Tibial nerve (tissue), 4 donors: Measurements from ENCODE around the gene KCNK10. TPM values are rescaled to one million over a fixed set of nuclear protein-coding genes. Genes with fewer than 3 reads are reported as not detected.

Experiments used
- DNase-seq, 2 donors: peaks; one replicate each; pipeline ENCODE4 v3.0.0-alpha.2; 2019; ENCODE audit warnings: low spot score in 2 of 2
- H3K27ac ChIP-seq, 4 donors: fragments of 200-600 bp; sonication (generic) in 3 of 4; one replicate each; pipeline ENCODE4 v1.5.1; 2017 to 2019; ENCODE audit warnings: mild to moderate bottlenecking in 1 of 4
- H3K27me3 ChIP-seq, 2 donors: fragments of 200-600 bp; sonication (generic) in 1 of 2; one replicate each; pipeline versions ENCODE4 v1.5.1 to v1.6.0; 2017 to 2019
- H3K36me3 ChIP-seq, 3 donors: fragments of 200-600 bp; sonication (generic); one replicate each; pipeline ENCODE4 v1.5.1; 2018 to 2019
- H3K4me1 ChIP-seq, 4 donors: fragments of 200-600 bp; sonication (generic) in 3 of 4; one replicate each; pipeline ENCODE4 v1.5.1; 2017 to 2019
- H3K4me3 ChIP-seq, 4 donors: fragments of 200-600 bp; sonication (generic) in 3 of 4; one replicate each; pipeline ENCODE4 v1.5.1; 2017 to 2019; ENCODE audit warnings: mild to moderate bottlenecking in 1 of 4, moderate library complexity in 1 of 4
- H3K9me3 ChIP-seq, 4 donors: fragments of 200-600 bp; sonication (generic) in 3 of 4; one replicate each; pipeline ENCODE4 v1.5.1; 2017 to 2019
- EP300 ChIP-seq, 2 donors: sonication (generic); formaldehyde crosslinking; IDR thresholded peaks; one replicate each; pipeline ENCODE4 v1.6.1; 2017; ENCODE audit warnings: antibody characterized with exemption in 2 of 2, mild to moderate bottlenecking in 1 of 2
- POLR2A ChIP-seq, 2 donors: fragments of 450-650 bp; IDR thresholded peaks; one replicate each; pipeline ENCODE4 v1.6.1; 2017; ENCODE audit warnings: antibody characterized with exemption in 2 of 2, mild to moderate bottlenecking in 2 of 2, moderate library complexity in 2 of 2
- WGBS, 2 donors: methylation state at CpG; one replicate each; pipeline ENCODE4 v1.1.5; 2018; 5-methylcytosine and 5-hydroxymethylcytosine counted together
- total RNA-seq, 4 donors: library from RNA; depleted of rRNA; stranded (reverse); fragments of >200 nt; gene quantifications; one replicate each; pipeline ENCODE4 v1.1.0, GENCODE V29; 2016
- TF ChIP-seq, protein P1 (sequence below), 5 experiments: fragments of 200-600 bp in 3 of 5; fragments of 450-650 bp in 2 of 5; sonication (generic) in 3 of 5; IDR thresholded peaks; one replicate each; pipeline ENCODE4 v1.5.1; 2016 to 2019; ENCODE audit warnings: antibody characterized with exemption in 5 of 5, mild to moderate bottlenecking in 3 of 5, moderate library complexity in 2 of 5

The KCNK10 gene
- total RNA-seq, 4 donors from 2014 or later, result not detected

GRCh38 chr14:88218119-88218915 is 104.8 kb downstream of the KCNK10 start:
- H3K36me3 ChIP-seq, result no peaks in the 10 kb centered on the region
- no peak for DNase-seq
- TF ChIP-seq EP300 (IDR thresholded peaks at IDR 0.05), result no peak
- no peak for TF ChIP-seq POLR2A (IDR thresholded peaks at IDR 0.05)
- TF ChIP-seq, protein P1, sequence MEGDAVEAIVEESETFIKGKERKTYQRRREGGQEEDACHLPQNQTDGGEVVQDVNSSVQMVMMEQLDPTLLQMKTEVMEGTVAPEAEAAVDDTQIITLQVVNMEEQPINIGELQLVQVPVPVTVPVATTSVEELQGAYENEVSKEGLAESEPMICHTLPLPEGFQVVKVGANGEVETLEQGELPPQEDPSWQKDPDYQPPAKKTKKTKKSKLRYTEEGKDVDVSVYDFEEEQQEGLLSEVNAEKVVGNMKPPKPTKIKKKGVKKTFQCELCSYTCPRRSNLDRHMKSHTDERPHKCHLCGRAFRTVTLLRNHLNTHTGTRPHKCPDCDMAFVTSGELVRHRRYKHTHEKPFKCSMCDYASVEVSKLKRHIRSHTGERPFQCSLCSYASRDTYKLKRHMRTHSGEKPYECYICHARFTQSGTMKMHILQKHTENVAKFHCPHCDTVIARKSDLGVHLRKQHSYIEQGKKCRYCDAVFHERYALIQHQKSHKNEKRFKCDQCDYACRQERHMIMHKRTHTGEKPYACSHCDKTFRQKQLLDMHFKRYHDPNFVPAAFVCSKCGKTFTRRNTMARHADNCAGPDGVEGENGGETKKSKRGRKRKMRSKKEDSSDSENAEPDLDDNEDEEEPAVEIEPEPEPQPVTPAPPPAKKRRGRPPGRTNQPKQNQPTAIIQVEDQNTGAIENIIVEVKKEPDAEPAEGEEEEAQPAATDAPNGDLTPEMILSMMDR (IDR thresholded peaks at IDR 0.05), result no peak
- no peaks in the 10 kb centered on the region for H3K27me3 ChIP-seq
- no peaks in the 10 kb centered on the region for H3K4me1 ChIP-seq
- H3K9me3 ChIP-seq, result peaks cover 0 to 22% (median 0%) of the 10 kb centered on the region in 4 donors
- WGBS, 2 donors, result 55 to 63% methylated on average over 9 of the region's 9 CpGs
- H3K4me3 ChIP-seq, result no peak overlapping the region
- H3K27ac ChIP-seq, result no peak overlapping the region

GRCh38 chr14:88212691-88213090 is 110.4 kb downstream of the KCNK10 start:
- Histone ChIP-seq H3K9me3 (no peaks in the 10 kb centered on the region), H3K4me3 (no peak overlapping the region), H3K36me3 (no peaks in the 10 kb centered on the region), H3K27ac (no peak overlapping the region), H3K27me3 (peaks cover 0 to 5% of the 10 kb centered on the region in 2 donors), H3K4me1 (no peaks in the 10 kb centered on the region)
- no peak for TF ChIP-seq EP300 (IDR thresholded peaks at IDR 0.05)
- TF ChIP-seq POLR2A (IDR thresholded peaks at IDR 0.05), result no peak
- TF ChIP-seq, protein P1 (IDR thresholded peaks at IDR 0.05), result no peak
- no peak for DNase-seq

DNA sequence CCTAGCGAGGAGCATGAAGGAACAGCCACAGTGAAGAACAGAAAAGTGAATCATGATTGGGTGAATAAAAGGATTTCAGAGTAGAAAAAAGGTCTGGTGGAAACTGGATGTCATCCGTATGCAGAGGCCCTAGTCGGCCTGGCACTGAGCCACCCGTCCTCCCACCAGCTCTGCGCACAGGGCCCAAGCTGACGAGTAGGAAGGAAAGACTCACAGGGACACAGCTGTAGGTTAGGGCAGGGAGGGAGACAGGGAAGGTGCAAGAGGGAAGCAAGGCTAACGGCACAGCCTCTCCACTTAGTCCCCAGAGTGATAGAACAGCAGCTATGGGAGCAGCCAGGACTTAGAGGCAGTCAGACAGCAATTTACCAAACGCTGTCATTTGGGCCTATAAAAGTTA is 112.6 kb downstream of the KCNK10 start:
- TF ChIP-seq, protein P1 (IDR thresholded peaks at IDR 0.05), result no peak
- TF ChIP-seq POLR2A (IDR thresholded peaks at IDR 0.05) (no peak), EP300 (IDR thresholded peaks at IDR 0.05) (no peak)
- Histone ChIP-seq H3K4me3 (no peak overlapping the region), H3K27me3 (peaks cover 0 to 5% of the 10 kb centered on the region in 2 donors), H3K27ac (no peak overlapping the region), H3K9me3 (no peaks in the 10 kb centered on the region), H3K36me3 (no peaks in the 10 kb centered on the region), H3K4me1 (no peaks in the 10 kb centered on the region)
- WGBS, 2 donors, result 42 to 49% methylated on average over 8 of the region's 8 CpGs
- no peak for DNase-seq

- Histone ChIP-seq H3K27ac (no peak overlapping the region), H3K36me3 (no peaks in the 10 kb centered on the region), H3K9me3 (no peaks in the 10 kb centered on the region), H3K27me3 (peaks cover 0 to 5% of the 10 kb centered on the region in 2 donors), H3K4me1 (no peaks in the 10 kb centered on the region), H3K4me3 (no peak overlapping the region)
- DNase-seq, result no peak
- WGBS, 2 donors, result 53 to 69% methylated on average over 17 of the region's 17 CpGs
- no peak for TF ChIP-seq POLR2A (IDR thresholded peaks at IDR 0.05)
These were observed 113.8 kb downstream of the KCNK10 start for GRCh38 chr14:88209273-88209672.

GRCh38 chr14:88208858-88209257 is 114.2 kb downstream of the KCNK10 start:
- Histone ChIP-seq H3K27ac (no peak overlapping the region), H3K27me3 (peaks cover 0 to 5% of the 10 kb centered on the region in 2 donors), H3K9me3 (no peaks in the 10 kb centered on the region), H3K4me3 (no peak overlapping the region), H3K4me1 (no peaks in the 10 kb centered on the region), H3K36me3 (no peaks in the 10 kb centered on the region)
- no peak for DNase-seq
- WGBS, 2 donors, result 34 to 36% methylated on average over 5 of the region's 5 CpGs
- TF ChIP-seq POLR2A (IDR thresholded peaks at IDR 0.05) (no peak), EP300 (IDR thresholded peaks at IDR 0.05) (no peak)
- TF ChIP-seq, protein P1 (IDR thresholded peaks at IDR 0.05), result no peak
